H1 (cell line): ENCODE measurements around the gene NUP50. TPM values are rescaled to one million over a fixed set of nuclear protein-coding genes. Genes with fewer than 3 reads are reported as not detected.

Experiments
- CTCF ChIA-PET: fragments of 300-600 bp; sonication (Branson Sonifier 250); formaldehyde crosslinking; loops from one replicate; lab custom pipeline; 2021; ENCODE audit not compliant: partially characterized antibody; lab: Charles Lee
- POLR2A ChIA-PET: fragments of 300-600 bp; sonication (Branson Sonifier 250); formaldehyde crosslinking; loops from one replicate; lab custom pipeline; 2021; ENCODE audit warnings: inconsistent platforms; ENCODE audit not compliant: partially characterized antibody; lab: Charles Lee
- DNase-seq, 2 experiments: peaks; one replicate each; pipeline versions ENCODE4 v3.0.0 to v3.0.0-alpha.2; 2010 to 2022; ENCODE audit warnings: low spot score in 2 of 2, low read depth in 1 of 2, mixed read lengths in 1 of 2
- FAIRE-seq: peaks from 2 replicates; lab custom pipeline; 2011; peaks lifted over from hg19 to GRCh38; lab: Jason Lieb, UNC
- H2AFZ ChIP-seq: 2 replicates; pipeline ENCODE4 v1.8.1; 2012; ENCODE audit warnings: low read length, inconsistent platforms
- H2AK5ac ChIP-seq: 2 replicates; pipeline ENCODE4 v1.6.1; 2013; ENCODE audit warnings: low read depth, low read length
- H2BK120ac ChIP-seq: replicated peaks from 2 replicates; pipeline ENCODE3; 2013; ENCODE audit warnings: low read depth, low read length, inconsistent platforms
- H2BK12ac ChIP-seq: 2 replicates; pipeline ENCODE4 v1.6.1; 2013; ENCODE audit warnings: low read depth, low read length
- H2BK15ac ChIP-seq: 2 replicates; pipeline ENCODE4 v1.6.1; 2013; ENCODE audit warnings: low read length
- H2BK20ac ChIP-seq: 2 replicates; pipeline ENCODE4 v1.6.1; 2013; ENCODE audit warnings: low read length
- H2BK5ac ChIP-seq: 2 replicates; pipeline ENCODE4 v1.6.1; 2013; ENCODE audit warnings: low read depth, low read length
- H3K14ac ChIP-seq: 2 replicates; pipeline ENCODE4 v1.6.1; 2013; ENCODE audit warnings: inconsistent platforms; ENCODE audit not compliant: insufficient read length
- H3K18ac ChIP-seq: 2 replicates; pipeline ENCODE4 v1.6.1; 2013; ENCODE audit warnings: low read length; ENCODE audit errors: extremely low read depth
- H3K23ac ChIP-seq: 2 replicates; pipeline ENCODE4 v1.6.1; 2013; ENCODE audit warnings: inconsistent platforms; ENCODE audit not compliant: insufficient read length
- H3K23me2 ChIP-seq: 2 replicates; pipeline ENCODE4 v1.6.1; 2013; ENCODE audit warnings: low read depth, low read length
- H3K27ac ChIP-seq: 2 replicates; pipeline ENCODE4 v1.6.1; 2011; ENCODE audit warnings: low read depth, low read length, inconsistent platforms
- H3K27me3 ChIP-seq, 4 experiments: replicated peaks in 1 of 4; 1 replicate in 1 of 4; 2 replicates in 3 of 4; pipeline versions ENCODE4 v1.6.1 to v1.8.1; 2011 to 2013; ENCODE audit warnings: low read length in 3 of 4, mild to moderate bottlenecking in 3 of 4, inconsistent platforms in 2 of 4, mixed read lengths in 2 of 4, moderate library complexity in 1 of 4; ENCODE audit not compliant: control insufficient read depth in 3 of 4, insufficient read depth in 3 of 4; ENCODE audit errors: extremely low read depth in 1 of 4
- H3K36me3 ChIP-seq, 4 experiments: 2 replicates each; pipeline versions ENCODE4 v1.6.1 to v1.8.1; 2011 to 2013; ENCODE audit warnings: mild to moderate bottlenecking in 4 of 4, low read length in 3 of 4, moderate library complexity in 2 of 4, control low read depth in 1 of 4, inconsistent platforms in 1 of 4; ENCODE audit not compliant: insufficient read depth in 4 of 4, control insufficient read depth in 2 of 4
- H3K4ac ChIP-seq: replicated peaks from 2 replicates; pipeline ENCODE3; 2013; ENCODE audit warnings: low read length, low read depth, mixed read lengths, inconsistent platforms; ENCODE audit not compliant: insufficient read length
- H3K4me1 ChIP-seq, 4 experiments: replicated peaks in 1 of 4; 1 replicate in 1 of 4; 2 replicates in 3 of 4; pipeline versions ENCODE4 v1.6.1 to v1.8.1; 2011 to 2013; ENCODE audit warnings: low read length in 3 of 4, inconsistent platforms in 2 of 4, mixed read lengths in 1 of 4; ENCODE audit not compliant: insufficient read depth in 4 of 4, control insufficient read depth in 3 of 4
- H3K4me2 ChIP-seq, 2 experiments: 2 replicates each; pipeline versions ENCODE4 v1.6.1 to v1.8.1; 2011 to 2013; ENCODE audit warnings: low read depth in 2 of 2, low read length in 2 of 2, control low read depth in 1 of 2, inconsistent platforms in 1 of 2, mild to moderate bottlenecking in 1 of 2; ENCODE audit not compliant: insufficient read depth in 1 of 2
- H3K4me3 ChIP-seq, 4 experiments: fragments of 200-600, 300-600 bp in 1 of 4; sonication (generic), shearing (Covaris generic), sonication (Bioruptor Twin) in 1 of 4; 2 replicates each; pipeline versions ENCODE4 v1.5.1 to v1.8.1; 2011 to 2016; ENCODE audit warnings: low read length in 4 of 4, low read depth in 3 of 4, control low read depth in 2 of 4, inconsistent platforms in 2 of 4, mild to moderate bottlenecking in 2 of 4, mixed read lengths in 1 of 4, moderate library complexity in 1 of 4; ENCODE audit not compliant: insufficient read depth in 2 of 4; ENCODE audit errors: extremely low read depth in 1 of 4
- H3K56ac ChIP-seq: replicated peaks from 2 replicates; pipeline ENCODE3; 2013; ENCODE audit warnings: low read depth, mild to moderate bottlenecking, mixed read lengths, low read length, inconsistent platforms; ENCODE audit not compliant: insufficient read length
- H3K79me1 ChIP-seq: 2 replicates; pipeline ENCODE4 v1.6.1; 2013; ENCODE audit warnings: low read depth, low read length, control low read depth
- H3K79me2 ChIP-seq, 2 experiments: 2 replicates each; pipeline versions ENCODE4 v1.6.1 to v1.8.1; 2012 to 2013; ENCODE audit warnings: low read length in 2 of 2, mild to moderate bottlenecking in 2 of 2, inconsistent platforms in 1 of 2; ENCODE audit not compliant: insufficient read depth in 2 of 2, control insufficient read depth in 1 of 2
- H3K9ac ChIP-seq, 4 experiments: replicated peaks in 1 of 4; 1 replicate in 1 of 4; 2 replicates in 3 of 4; pipeline versions ENCODE4 v1.6.1 to v1.8.1; 2011 to 2013; ENCODE audit warnings: low read depth in 3 of 4, low read length in 3 of 4, control low read depth in 2 of 4, mild to moderate bottlenecking in 2 of 4, moderate library complexity in 2 of 4, inconsistent platforms in 1 of 4; ENCODE audit errors: extremely low read depth in 1 of 4
- H3K9me3 ChIP-seq, 2 experiments: 2 replicates each; pipeline versions ENCODE4 v1.6.1 to v1.8.1; 2012 to 2013; ENCODE audit warnings: mild to moderate bottlenecking in 2 of 2, moderate library complexity in 2 of 2, control low read depth in 1 of 2, inconsistent platforms in 1 of 2, low read depth in 1 of 2, low read length in 1 of 2, mixed read lengths in 1 of 2; ENCODE audit not compliant: insufficient read depth in 2 of 2
- H4K20me1 ChIP-seq, 2 experiments: replicated peaks in 1 of 2; 2 replicates each; pipeline versions ENCODE3 to v1.8.1; 2011 to 2013; ENCODE audit warnings: inconsistent platforms in 2 of 2, low read length in 2 of 2, mild to moderate bottlenecking in 1 of 2; ENCODE audit not compliant: insufficient read depth in 2 of 2, control insufficient read depth in 1 of 2
- H4K5ac ChIP-seq: 2 replicates; pipeline ENCODE4 v1.6.1; 2013; ENCODE audit warnings: low read length, low read depth, mixed read lengths, inconsistent platforms; ENCODE audit not compliant: insufficient read length
- H4K8ac ChIP-seq: 2 replicates; pipeline ENCODE4 v1.8.0; 2013; ENCODE audit warnings: mild to moderate bottlenecking, moderate library complexity, low read length, inconsistent platforms; ENCODE audit not compliant: insufficient read depth; ENCODE audit errors: extremely low read depth
- H4K91ac ChIP-seq: replicated peaks from 2 replicates; pipeline ENCODE3; 2013; ENCODE audit warnings: low read length, mixed read lengths, inconsistent platforms; ENCODE audit not compliant: insufficient read length
- ASH2L ChIP-seq: fragments of 200-600, 300-600 bp; sonication (generic); IDR thresholded peaks from one replicate; pipeline ENCODE4 v1.7.1; 2017; ENCODE audit warnings: low read length
- CHD1 ChIP-seq: IDR thresholded peaks from 2 replicates; pipeline ENCODE4 v1.6.1; 2012; ENCODE audit warnings: low read depth, low read length, improper control_type of control experiment
- E2F6 ChIP-seq: IDR thresholded peaks from 2 replicates; pipeline ENCODE4 v1.6.1; 2012; ENCODE audit warnings: inconsistent platforms
- FOSL1 ChIP-seq: IDR thresholded peaks from 2 replicates; pipeline ENCODE4 v1.6.1; 2011; ENCODE audit warnings: mild to moderate bottlenecking, low read depth, low read length, moderate library complexity; ENCODE audit not compliant: insufficient read depth
- KDM5A ChIP-seq: fragments of 200-600 bp; IDR thresholded peaks from 2 replicates; pipeline ENCODE4 v1.7.1; 2012; ENCODE audit warnings: mild to moderate bottlenecking, low read length, inconsistent platforms, mixed read lengths
- POU5F1 ChIP-seq: IDR thresholded peaks from 2 replicates; pipeline ENCODE4 v1.6.1; 2011; ENCODE audit warnings: low read depth, mild to moderate bottlenecking, low read length, moderate library complexity
- SIN3A ChIP-seq, 2 experiments: IDR thresholded peaks in 1 of 2; conservative IDR thresholded peaks in 1 of 2; 2 replicates each; pipeline ENCODE4 v1.6.1; 2011 to 2012; ENCODE audit warnings: low read length in 2 of 2, improper control_type of control experiment in 1 of 2, low read depth in 1 of 2, mild to moderate bottlenecking in 1 of 2
- SIX5 ChIP-seq: IDR thresholded peaks from 2 replicates; pipeline ENCODE4 v1.6.1; 2011; ENCODE audit warnings: mild to moderate bottlenecking, low read depth, low read length
- SP1 ChIP-seq: IDR thresholded peaks from 2 replicates; pipeline ENCODE4 v1.6.1; 2011; ENCODE audit warnings: low read depth, low read length
- YY1 ChIP-seq: IDR thresholded peaks from 2 replicates; pipeline ENCODE4 v1.6.1; 2011; ENCODE audit warnings: low read depth, mild to moderate bottlenecking, low read length
- WGBS, 2 experiments: shearing (Covaris generic) in 1 of 2; methylation state at CpG; one replicate each; pipeline versions ENCODE4 v1.1.6 to v1.1.7; 2013 to 2015; ENCODE audit warnings: low lambda C conversion rate in 2 of 2, mixed read lengths in 2 of 2, inconsistent platforms in 1 of 2, low coverage in 1 of 2, missing lambda C conversion rate in 1 of 2; ENCODE audit not compliant: insufficient replicate concordance in 2 of 2, insufficient coverage in 1 of 2, insufficient read length in 1 of 2; ENCODE audit errors: extremely low coverage in 1 of 2, missing lambda C conversion rate in 1 of 2; 5-methylcytosine and 5-hydroxymethylcytosine counted together
- polyA plus RNA-seq, 7 experiments: library from polyadenylated mRNA; depleted of rRNA in 3 of 7; stranded (reverse) in 5 of 7; unstranded in 2 of 7; fragments of >200 nt in 5 of 7; fragments of 200-250 nt in 2 of 7; gene quantifications; 1 replicate in 5 of 7; 2 replicates in 1 of 7; 4 replicates in 1 of 7; pipeline versions ENCODE4 v1.2.1 to v1.2.3, GENCODE V29; 2011 to 2013; ENCODE audit warnings: missing spikeins in 2 of 7, mixed read lengths in 2 of 7
- total RNA-seq: library from RNA; stranded (reverse); fragmentation: NEBNext Ultra II Directional; extraction: Animal tissue kit (Norgen Biotek cat#: 25700); gene quantifications from 2 replicates; pipeline ENCODE4 v1.2.1, GENCODE V29; 2021
- TF ChIP-seq, protein P1 (sequence below): IDR thresholded peaks from 2 replicates; pipeline ENCODE4 v1.6.1; 2012; ENCODE audit warnings: low read length, inconsistent platforms

Gene NUP50
- total and polyA plus RNA-seq, 2 of the 8 experiments (the other 6 are each of a cell fraction or from before 2014, with no cell fraction given) = 20.0 to 112 TPM

GRCh38 chr22:45229181-45229580 is 65.5 kb downstream of the NUP50 start:
- Histone ChIP-seq H3K4me1 (peaks cover 0 to 20% (median 13%) of the 10 kb centered on the region in 4 experiments; a peak in 6 of 7 replicates), H3K4me2 (no peak overlapping the region), H2AFZ (no peak overlapping the region), H3K4me3 (no peak overlapping the region), H2BK120ac (no peak overlapping the region), H3K27me3 (no peaks in the 10 kb centered on the region), H3K9ac (no peak overlapping the region), H3K56ac (no peak overlapping the region), H4K20me1 (peaks cover 2 to 23% of the 10 kb centered on the region in 2 experiments), H4K8ac (no peak overlapping the region), H2BK15ac (0 out of 2 replicates have a peak overlapping the region, but pooled peaks have one; percentile 92), H3K79me2 (no peaks in the 10 kb centered on the region; a peak in 1 of 4 replicates), H4K91ac (no peak overlapping the region), H3K14ac (no peak overlapping the region), H3K23ac (no peak overlapping the region), H4K5ac (no peak overlapping the region), H3K79me1 (peaks cover 2% of the 10 kb centered on the region; the same call in 1 of the 2 replicates), H3K9me3 (no peaks in the 10 kb centered on the region), H2BK20ac (no peak overlapping the region), H3K27ac (no peak overlapping the region), H3K4ac (peak overlapping the region; percentile 38), H2BK5ac (no peak overlapping the region; the same call in 1 of the 2 replicates), H3K18ac (peak overlapping the region; percentile 78), H2BK12ac (peak overlapping the region; percentile 75; the same call in 1 of the 2 replicates), H3K36me3 (no peaks in the 10 kb centered on the region), H3K23me2 (no peaks in the 10 kb centered on the region), H2AK5ac (no peak overlapping the region; the same call in 1 of the 2 replicates)
- DNase-seq (no peak), FAIRE-seq (no peak)
- 88% methylated on average over 5 of the region's 13 CpGs; no CpG with 5 or more reads in 1 of the 2 experiments for WGBS, 2 experiments
- POLR2A ChIA-PET = interaction anchor here (1.0 kb wide), 1 partner anchor 9 kb away, joined by 3 read pairs; no protein-coding TSS in a partner anchor
- CTCF ChIA-PET = interaction anchor here (0.6 to 1.4 kb wide), 3 partner anchors 9 to 904 kb away, joined by 3 to 6 read pairs (median 4); no protein-coding TSS in a partner anchor
- TF ChIP-seq SIN3A (conservative IDR thresholded peaks at IDR 0.05 in 1 of 2, IDR thresholded peaks at IDR 0.05 in 1 of 2; ENCODE audit: low read depth in 1 of 2, low read length in 2 of 2) (no peak), SIX5 (no peak), SP1 (no peak), CHD1 (no peak), YY1 (no peak), E2F6 (no peak), ASH2L (no peak), KDM5A (no peak), POU5F1 (no peak), FOSL1 (no peak)
- TF ChIP-seq, protein P1, sequence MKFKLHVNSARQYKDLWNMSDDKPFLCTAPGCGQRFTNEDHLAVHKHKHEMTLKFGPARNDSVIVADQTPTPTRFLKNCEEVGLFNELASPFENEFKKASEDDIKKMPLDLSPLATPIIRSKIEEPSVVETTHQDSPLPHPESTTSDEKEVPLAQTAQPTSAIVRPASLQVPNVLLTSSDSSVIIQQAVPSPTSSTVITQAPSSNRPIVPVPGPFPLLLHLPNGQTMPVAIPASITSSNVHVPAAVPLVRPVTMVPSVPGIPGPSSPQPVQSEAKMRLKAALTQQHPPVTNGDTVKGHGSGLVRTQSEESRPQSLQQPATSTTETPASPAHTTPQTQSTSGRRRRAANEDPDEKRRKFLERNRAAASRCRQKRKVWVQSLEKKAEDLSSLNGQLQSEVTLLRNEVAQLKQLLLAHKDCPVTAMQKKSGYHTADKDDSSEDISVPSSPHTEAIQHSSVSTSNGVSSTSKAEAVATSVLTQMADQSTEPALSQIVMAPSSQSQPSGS = no peak
